ENCODE measurements around the gene FGF14.

GRCh38 chr13:101875717-101876393, 526.0 kb downstream of the FGF14 start:
- no peak for TF ChIP-seq CTCF (conservative IDR thresholded peaks at IDR 0.05)
- TF ChIP-seq ZFX (IDR thresholded peaks at IDR 0.05) = no peak

Measured in C4-2B (cell line).